ENCODE measurements around the gene RNU6-9.

Gene RNU6-9

DNA sequence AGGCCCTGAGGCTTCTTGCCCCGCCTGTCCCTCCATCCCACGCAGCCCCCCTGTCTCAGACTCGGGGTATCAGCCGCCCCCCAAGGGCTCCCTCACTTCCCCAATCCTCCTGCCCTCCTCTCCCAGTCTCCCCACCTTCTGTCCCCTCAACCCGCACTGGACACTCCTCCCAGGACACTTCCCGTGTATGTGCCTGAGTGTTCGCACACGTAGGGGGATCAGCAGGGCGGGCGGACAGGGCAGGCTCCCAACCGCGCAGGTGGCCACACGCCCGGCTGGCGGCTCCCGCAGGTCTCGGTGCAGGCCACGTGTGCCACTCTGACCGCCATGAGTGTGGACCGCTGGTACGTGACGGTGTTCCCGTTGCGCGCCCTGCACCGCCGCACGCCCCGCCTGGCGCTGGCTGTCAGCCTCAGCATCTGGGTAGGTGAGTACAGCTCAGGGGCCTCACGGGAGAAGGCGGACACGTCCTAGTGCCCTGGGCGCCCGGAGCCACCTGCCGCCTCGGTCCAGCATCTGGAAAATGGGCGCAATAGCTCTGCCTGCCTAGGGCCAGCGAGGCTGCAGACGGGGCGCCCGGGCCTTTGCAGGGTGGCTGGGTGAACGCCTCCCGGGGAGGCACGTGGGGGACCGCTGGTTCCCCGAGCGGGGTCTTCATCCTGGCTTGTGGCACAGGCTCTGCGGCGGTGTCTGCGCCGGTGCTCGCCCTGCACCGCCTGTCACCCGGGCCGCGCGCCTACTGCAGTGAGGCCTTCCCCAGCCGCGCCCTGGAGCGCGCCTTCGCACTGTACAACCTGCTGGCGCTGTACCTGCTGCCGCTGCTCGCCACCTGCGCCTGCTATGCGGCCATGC is 26.1 kb downstream of the RNU6-9 start:
- no peak for DNase-seq

DNA sequence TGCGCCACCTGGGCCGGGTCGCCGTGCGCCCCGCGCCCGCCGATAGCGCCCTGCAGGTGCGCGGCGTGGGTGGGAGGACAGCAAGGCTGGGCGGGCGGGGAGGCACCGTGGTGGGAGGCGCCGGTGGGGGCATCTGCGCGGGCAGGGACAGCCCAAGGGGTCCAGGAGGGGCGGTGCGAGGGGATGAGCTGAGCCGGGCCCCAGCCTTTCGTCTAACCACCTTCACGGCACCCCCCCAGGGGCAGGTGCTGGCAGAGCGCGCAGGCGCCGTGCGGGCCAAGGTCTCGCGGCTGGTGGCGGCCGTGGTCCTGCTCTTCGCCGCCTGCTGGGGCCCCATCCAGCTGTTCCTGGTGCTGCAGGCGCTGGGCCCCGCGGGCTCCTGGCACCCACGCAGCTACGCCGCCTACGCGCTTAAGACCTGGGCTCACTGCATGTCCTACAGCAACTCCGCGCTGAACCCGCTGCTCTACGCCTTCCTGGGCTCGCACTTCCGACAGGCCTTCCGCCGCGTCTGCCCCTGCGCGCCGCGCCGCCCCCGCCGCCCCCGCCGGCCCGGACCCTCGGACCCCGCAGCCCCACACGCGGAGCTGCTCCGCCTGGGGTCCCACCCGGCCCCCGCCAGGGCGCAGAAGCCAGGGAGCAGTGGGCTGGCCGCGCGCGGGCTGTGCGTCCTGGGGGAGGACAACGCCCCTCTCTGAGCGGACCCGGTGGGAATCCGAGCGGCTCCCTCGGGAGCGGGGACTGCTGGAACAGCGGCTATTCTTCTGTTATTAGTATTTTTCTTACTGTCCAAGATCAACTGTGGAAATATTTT is 27.0 kb downstream of the RNU6-9 start:
- DNase-seq, result peak; percentile 58

DNA sequence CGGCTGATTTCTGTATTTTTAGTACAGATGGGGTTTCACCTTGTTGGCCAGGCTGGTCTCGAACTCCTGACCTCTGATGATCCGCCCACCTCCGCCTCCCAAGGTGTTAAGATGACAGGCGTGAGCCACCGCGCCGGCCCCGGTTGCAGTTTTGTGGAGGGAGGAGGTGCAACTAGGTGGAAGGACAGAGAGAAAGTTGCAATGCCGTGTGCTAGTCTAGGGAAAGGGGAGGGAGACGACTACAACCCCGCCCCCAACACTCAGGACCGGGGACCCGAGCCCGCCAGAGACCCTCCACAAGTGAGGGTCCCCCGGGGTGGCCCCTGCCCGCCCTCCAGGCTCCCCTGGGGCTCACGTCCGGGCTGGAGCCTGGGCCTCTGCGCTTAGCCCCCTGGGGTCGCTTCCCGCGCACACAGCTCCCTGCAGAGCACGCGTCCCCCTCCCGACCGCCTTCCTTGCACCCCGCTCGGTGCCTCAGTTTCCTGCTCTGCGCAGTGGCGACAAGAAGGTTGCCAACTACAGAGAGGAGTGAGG is 31.3 kb downstream of the RNU6-9 start:
- no peak for DNase-seq

DNA sequence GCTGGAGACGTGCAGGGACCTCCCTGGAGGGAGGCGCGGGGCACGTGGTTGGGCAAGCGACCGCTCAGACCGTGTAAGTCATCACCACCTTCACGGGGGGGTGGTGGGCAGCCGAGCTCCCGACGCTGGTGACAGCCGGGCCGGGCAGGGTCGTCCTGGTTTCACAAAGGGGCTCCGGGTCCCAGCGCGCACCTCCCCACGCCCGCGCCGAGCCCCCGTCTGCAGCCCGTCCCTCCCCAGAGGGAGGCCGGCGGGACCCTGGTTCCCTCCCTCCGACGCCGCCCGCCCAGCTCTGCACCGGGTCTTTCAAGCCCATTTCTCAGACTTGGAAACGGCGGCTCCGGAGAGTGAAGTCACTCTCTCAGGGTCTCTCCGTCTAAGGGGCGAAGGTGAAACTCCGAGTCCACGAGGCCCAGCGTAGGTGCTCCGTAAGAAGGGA is 31.8 kb downstream of the RNU6-9 start:
- peak; percentile 55 for DNase-seq

DNA sequence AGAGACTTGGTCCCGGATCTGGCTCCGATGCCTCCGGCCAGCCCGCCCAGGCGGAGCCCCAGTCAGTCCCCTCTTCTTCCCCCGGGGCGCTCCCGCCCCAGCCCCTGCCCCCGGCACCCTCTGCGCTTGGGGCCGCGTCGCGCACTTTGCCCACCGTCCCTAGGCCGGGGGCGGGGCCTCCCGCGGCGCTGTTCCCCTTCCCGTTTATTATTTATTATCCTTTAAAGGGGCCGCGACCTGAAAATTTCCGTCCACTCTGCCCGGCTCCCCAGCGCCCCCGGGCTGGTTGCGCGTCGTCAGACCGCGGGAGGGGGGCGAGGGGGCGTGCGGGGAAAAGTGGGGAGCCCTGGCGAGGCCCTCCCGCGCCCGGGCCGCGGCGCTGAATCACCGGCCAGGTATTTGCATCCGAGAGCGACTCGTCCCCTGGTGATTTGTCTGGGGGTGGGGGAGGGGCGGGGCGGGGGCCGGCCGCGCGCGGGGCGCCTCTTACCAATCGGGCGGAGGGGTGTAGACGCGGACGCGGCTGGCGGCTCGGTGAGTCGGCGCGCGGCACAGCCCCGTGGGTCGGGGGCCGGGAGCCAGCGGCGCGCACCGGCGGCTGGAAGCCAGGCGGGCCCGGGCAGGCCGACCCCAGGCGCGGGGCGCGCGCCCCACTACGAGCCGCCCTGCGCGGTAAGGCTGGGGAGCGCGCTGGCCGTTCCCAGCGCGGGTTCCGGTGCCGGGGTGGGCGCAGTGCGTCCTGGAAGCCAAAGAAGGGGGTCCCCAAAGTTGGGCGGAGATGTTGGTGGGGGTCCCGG is 32.4 kb downstream of the RNU6-9 start, which contains the start of gene ARID3A:
ARID3A (plus strand) TSS at position 510 of the 797 bp plus-strand sequence. CDS start 3,494 bp downstream, outside the sequence.
- peak; percentile 60 for DNase-seq

DNA sequence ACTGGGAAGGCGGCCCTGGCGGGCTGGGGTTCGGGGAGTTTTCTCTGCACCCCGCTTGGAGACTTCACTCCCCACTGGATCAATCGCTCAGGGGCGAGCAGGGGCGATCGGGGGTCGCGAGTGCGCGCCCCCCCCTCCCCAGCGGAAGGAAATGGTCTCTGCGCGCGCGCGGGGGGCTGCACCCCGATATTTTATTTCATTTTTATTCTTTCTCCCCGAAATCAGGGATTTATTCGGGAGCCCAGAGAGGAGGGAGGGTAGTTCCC is 33.0 kb downstream of the RNU6-9 start:
- no peak for DNase-seq

DNA sequence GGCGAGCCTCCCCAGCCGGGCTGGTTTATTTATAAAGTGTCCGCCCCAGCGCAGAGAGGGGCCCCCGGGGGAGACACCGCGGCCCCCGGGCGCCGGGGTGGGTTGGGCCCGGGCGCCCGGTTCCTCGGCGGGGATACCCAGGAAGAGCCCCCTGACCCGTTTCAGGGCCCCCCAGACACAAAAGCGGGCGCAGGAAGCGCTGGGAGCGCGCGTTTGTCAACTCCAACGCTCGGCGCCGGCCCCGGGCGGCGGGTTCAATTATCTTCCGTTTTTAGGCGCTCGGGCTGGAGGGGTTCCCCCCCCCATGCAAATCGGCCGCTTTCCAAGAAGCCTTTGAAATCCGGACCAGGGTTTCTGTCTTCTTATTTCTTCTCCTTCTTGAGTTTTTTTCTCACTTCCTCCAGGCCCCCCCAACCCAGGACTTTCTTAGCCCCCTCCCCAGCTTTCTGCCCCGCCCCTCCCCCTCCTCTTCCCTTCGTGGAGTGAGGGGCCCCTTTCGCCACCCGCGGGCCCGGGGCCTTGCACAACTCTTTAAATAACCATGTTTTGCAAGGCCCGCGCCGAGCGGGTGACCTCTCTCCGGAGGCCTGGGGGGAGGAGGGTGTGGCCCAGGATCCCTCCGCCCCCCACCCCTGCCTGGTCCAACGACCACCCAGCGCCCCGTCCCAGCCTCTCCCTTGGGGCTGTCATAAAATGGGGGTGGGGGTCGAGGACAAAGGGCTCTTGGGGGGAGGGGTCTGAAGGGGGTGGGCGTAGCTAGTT is 33.5 kb downstream of the RNU6-9 start:
- DNase-seq, result no peak

DNA sequence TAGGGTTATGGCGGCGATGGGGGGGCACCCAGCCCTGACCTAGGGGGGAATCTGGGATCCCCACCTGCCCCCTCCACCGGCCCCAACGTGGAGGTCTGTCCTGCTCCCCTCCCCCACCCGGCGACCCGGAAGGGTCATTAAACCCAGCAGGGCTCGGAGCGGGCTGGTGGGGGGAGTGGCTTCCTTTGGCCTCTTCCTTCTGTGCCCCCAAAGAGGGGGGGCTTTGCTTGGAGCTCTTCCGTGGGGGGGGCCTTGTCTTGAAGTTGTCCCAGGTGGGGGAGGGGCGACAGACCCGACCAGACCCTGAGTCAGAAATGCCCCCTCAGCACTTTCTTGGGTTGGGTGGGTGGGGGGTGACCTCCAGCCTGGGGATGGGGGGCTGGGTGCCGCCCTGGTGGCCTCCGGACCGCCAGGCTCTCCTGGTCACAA is 34.1 kb downstream of the RNU6-9 start:
- no peak for DNase-seq

DNA sequence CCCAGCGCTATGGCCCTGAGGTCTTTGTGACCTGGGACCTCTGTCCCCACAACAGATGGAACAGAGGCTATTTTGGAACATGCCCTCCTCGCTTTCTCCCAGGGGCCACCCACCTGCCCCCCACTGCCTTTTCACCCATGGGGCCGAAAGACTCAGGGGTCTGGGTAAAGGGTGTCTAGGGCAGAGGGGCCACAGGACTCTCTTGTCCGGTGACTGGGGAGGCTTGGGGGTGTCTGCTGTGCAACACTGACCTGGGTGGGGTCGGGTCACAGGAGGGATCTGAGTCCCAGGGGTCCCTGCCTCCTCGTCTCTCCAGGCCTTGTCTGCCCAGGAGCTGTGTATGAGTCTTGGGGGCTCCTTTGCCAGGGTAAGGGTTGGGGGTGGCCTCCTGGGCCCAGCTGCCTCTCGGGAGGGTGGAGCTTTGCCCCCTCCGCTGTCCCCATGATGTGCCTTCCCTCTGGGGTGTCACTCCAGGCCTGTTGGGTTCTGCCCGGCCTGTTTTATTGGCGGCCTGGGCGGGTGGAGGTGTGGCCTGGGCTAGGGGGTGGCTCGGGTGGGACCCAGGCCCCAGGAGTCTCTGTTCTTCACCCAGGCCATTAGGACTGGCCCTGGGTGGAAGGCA is 34.6 kb downstream of the RNU6-9 start:
- no peak for DNase-seq

DNA sequence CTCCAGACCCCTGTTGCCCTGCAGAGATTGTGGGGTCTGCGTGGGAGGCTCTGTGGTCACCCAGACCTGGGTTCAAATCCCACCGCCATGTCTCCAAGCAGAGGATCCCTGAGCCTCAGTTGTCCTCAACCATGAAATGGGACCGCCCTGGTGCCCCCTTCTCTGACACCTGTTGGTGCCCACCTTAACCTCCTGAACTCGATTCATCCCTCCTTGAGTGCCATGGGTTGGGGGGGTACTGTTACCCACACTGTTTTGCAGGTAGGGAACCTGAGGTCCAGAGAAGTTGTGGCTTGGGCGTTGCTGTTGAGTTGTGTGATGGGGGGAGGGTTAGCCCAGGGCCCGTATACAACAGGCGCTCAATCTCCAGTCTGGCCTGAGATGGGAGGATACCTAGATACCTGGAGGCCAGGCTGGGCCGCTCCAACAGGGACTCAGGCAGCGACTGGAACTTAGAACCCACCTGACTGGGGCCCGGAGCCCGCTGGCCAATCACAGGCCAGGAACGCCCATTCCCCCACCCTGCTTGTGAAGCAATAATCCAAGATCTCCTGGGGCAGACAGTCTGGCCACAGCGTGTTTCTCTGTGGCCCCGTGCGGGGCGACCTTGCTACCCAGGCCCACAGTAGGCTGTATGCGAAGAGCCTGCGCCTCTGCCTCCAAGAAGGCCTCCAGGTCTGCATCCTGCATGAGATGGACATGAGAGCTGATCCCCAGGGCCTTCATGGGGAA is 35.4 kb downstream of the RNU6-9 start:
- no peak for DNase-seq

DNA sequence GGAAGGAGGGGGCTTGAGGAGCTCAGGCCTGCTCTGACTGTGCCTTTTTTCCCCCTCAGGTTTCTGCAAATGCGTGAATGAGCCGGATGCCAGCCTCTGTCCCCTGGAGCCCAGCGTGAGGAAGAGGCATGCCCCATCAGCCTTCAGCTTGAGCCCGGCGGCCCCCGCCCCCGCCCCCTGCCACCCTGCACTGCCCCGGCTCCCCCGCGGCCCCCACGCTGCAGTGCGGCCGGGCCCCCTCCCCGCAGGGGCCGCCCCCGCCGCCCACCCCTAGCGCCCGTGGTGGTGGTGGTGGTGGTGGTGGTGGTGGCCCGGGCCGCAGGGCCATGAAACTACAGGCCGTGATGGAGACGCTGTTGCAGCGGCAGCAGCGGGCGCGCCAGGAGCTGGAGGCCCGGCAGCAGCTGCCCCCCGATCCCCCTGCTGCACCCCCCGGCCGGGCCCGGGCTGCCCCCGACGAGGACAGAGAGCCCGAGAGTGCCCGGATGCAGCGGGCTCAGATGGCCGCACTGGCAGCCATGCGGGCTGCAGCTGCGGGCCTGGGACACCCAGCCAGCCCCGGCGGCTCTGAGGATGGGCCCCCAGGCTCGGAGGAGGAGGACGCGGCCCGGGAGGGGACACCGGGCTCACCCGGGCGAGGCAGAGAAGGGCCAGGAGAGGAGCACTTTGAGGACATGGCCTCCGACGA is 36.1 kb downstream of the RNU6-9 start:
- no peak for DNase-seq

DNA sequence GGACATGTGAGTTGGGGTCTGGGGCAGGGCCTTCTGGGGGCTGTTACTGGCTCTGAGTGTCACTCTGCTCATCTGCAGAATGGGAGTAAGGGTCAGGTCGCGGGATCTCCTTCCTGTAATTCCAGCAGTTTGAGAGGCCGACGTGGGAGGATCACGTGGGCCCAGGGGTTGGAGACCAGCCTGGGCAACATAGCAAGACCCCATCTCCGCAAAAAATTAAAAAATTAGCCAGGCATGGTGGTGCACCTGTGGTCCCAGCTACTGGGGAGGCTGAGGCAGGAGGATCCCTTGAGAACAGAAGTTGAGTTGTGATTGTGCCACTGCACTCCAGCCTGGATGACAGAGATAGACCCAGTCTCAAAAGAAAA is 36.6 kb downstream of the RNU6-9 start:
- no peak for DNase-seq

DNA sequence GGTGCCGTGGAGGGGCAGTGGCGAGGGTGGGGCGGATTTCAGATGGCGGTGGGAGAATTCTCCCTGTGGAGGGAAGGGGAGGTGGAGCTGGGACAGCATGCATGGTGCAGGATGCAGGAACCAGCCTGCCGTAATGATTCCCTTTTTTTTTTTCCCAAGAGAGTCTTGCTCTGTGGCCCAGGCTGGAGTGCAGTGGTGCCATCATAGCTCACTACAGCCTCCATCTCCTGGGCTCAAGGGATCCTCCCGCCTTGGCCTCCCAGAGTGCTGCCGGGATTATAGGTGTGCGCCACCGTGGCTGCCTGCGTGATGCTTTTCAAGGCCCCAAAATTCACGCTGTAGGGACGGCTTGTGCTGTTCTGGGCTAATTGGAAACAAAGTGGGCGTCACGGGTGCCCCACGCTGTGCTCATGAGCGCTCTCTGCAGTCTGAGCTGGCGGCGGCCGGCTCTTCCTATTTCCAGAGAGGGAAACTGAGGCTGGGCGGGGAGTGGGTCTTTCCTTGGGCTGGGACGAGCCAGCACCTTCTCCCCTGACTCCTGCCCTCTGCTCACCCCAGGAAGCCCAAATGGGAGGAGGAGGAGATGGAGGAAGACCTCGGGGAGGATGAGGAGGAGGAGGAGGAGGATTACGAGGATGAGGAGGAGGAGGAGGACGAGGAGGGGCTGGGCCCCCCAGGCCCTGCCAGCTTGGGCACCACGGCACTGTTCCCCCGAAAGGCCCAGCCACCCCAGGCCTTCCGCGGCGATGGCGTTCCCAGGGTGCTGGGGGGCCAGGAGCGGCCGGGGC is 38.8 kb downstream of the RNU6-9 start:
- no peak for DNase-seq

DNA sequence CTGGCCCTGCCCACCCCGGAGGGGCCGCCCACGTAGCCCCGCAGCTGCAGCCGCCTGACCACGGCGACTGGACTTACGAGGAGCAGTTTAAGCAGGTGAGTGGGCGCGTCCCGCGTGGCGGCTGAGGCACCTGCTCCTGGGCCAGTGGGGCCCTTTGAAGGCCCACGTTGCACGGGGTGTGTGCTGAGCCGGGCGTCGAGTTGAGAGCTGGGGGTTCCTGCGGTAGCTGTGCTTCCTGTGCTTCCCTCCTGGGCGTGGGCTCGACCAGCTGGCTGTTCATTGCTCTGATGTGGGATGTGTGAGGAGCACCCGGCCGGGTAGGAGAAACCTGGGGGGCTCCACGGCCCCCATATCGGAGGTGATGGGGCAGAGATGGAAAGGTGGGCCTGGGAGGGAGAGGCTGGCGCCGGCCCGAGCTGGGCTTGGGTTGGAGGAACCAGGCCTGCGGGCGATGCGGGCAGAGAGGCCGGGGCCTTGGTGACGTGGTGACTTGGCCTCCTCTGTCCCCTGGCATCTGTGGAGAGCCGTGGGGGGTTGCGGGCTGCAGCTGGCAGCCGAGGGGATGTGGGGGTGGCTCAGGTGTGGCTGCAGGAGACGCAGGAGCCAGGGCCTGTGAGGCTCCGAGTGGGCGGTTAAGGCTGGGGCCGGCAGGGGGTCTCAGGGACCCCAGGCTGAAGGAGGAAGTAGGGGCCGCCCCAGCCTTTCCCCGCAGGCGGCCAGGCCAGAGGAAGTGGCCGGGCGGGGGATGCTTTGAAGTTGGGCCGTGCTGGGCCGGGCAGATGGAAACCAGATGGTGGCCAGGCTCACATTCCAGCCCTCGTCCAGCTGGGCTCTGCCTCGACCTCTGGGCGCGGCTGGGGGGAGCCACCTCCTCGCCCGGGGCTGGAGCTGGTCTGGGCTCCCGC is 39.6 kb downstream of the RNU6-9 start:
- DNase-seq, result no peak

DNA sequence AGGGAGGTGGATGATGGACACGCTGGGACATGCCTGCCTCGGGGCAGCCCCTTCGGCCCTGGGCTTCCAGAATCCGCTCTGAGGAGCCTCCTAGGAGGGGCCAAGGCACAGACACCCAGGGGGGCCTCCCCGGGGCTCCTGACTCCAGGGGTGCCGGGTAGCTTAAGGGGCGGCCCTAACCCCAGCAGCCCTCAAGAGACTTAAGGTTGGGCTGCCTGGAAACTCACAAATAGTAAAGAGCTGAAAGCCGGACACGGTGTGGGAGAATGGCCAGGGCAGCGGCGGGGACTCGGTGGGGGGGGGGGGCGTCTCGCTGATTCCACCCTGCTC is 40.2 kb downstream of the RNU6-9 start:
- DNase-seq, result no peak

DNA sequence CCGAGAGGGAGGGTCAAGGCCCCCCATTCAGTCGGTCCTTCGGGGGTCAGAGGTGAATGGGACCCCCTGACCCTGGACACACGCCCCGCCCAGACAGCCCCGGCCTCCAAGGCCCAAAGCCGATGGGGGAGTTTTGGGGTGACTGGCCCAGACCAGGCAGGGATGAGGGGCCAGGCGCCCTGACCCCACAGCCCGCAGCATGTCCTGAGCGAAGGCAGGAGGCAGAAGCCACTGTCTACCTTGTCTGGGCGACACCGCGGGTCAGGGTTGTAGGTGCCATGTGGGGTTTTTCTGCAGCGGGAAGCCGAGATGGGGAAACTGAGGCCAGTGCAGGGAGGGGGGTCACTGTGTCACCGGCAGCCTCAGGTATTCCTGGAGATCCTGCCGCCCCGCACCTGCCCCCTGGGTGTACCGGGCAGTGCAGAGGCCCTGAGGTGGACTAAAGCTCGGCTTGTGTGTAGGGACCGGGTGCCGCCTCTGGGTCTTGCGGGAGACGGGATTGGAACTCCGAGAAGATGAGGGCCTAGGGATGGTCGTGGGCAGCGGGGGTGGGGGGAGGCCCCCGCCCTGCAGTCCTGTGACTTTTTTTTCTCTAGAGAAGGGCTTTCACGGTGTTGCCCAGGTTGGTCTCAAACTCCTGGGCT is 41.0 kb downstream of the RNU6-9 start:
- DNase-seq, result no peak

DNA sequence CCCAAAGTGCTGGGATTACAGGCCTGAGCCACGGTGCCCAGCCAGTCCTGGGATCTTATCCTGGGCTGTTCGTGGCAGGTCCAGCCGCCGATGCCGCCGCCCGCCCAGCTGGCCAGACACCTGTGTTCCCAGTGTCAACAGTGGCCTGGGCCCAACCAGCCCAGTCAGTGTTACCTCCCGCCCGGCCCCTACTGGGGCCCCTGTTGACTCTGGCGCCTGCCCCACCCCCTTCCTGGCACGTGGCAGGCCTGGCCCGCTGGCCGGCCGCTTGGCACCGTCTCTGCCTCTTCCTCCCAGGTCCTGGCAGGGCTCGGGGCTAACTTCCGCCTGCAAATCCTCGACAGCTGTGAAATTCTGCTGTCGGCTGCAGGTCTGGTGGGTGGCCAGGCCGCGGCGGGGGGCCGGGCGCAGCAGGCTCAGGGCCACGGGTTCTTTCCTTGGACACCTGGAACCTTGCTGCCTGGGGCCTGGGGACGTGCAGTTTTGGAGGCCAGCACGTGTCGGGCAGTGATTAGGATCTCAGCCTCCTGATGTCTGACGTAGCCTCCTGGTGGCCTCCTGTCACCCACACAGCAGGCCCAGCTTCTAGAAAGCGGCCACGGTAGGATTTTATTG is 41.7 kb downstream of the RNU6-9 start:
- no peak for DNase-seq

DNA sequence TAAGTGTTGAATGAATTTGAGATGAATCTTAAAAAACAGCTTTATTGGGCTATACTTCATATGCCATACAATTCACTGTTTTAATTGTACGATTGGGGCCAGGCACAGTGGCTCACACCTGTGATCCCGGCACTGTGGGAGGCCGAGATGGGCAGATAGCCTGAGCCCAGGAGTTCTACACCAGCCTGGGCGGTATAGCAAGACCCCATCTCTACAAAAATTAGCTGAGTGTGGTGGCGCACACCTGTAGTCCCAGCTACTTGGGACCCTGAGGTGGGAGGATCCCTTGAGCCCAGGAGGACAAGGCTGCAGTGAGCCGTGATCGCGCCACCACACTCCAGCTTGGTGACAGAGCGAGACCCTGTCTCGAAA is 42.9 kb downstream of the RNU6-9 start:
- DNase-seq, result no peak

Measured in T-helper 9 cell (primary cell).